ACHN (cell line): ENCODE results near the gene TTLL12.

Experiments used
- DNase-seq: peaks from one replicate; pipeline ENCODE4 v3.0.0-alpha.2; 2015
- in situ Hi-C: cut with HindIII; loops from 2 replicates; pipeline ENCODE4 v1.10.0; 2017; ENCODE audit warnings: low sequenced_read_pairs, low pct_ligation_motif_present, low pct_unique_long_range_greater_than_20kb

The TTLL12 gene

GRCh38 chr22:43217285-43218030 is 30.5 kb upstream of the TTLL12 start:
- no peak for DNase-seq
- in situ Hi-C loops, result no loop called here

- in situ Hi-C loops, result no loop called here
Observed at GRCh38 chr22:43216738-43217137, 29.8 kb upstream of the TTLL12 start.

GRCh38 chr22:43213962-43214361 is 27.0 kb upstream of the TTLL12 start:
- DNase-seq, result no peak
- in situ Hi-C loops, result no loop called here

More at GRCh38 chr22:43216738-43217137, 29.8 kb upstream of the TTLL12 start:
- no peak for DNase-seq

DNA sequence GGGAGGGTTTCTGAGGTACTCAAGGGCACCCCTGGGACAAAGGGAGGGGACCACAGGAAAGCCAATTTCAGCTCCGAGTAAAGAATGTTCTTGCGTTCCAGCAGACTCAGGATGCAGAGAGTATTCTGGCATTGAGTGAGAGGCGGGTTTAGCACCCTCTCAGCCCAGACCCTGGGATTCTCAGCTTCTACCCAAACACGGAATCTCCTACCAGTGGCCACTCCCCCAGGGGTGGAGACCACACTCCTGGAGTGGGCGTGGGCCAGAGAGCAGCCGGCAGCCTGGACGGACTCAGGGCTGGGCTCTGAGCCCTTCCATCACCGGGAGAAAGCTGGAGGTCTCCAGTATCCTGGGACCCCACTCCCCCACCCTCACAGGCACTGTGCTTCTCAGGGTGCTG is 26.1 kb upstream of the TTLL12 start:
- in situ Hi-C loops, result no loop called here
- DNase-seq, result no peak

DNA sequence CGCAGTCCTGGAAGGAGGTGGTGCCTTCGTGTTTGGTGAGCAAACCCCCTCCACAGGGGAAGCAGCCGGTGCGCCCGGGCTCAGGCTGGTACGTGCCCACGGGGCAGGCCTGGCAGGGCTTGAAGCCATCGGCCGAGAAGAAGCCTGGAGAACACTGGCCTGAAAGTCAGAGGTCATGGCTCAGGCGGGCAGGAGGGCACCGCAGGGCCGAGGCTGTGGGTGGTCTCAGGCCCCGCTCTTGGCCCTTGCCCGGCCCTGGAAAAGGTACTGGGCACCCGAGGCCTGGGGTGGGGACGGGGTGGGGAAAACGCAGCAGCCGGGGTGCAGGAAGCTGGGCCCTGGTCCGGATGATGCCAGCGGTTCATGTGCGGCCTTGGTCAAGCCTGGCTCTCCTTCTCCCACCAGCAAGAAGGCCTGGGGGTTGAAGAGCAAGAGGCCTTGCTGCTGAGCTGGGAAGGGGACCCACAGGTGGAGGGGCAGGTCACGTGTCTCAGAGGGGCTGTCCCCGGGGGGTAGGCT is 25.6 kb upstream of the TTLL12 start:
- DNase-seq, result no peak
- in situ Hi-C loops, result no loop called here

- no peak for DNase-seq
- in situ Hi-C loops, result no loop called here
Observed at GRCh38 chr22:43211941-43212433, 25.1 kb upstream of the TTLL12 start.

DNA sequence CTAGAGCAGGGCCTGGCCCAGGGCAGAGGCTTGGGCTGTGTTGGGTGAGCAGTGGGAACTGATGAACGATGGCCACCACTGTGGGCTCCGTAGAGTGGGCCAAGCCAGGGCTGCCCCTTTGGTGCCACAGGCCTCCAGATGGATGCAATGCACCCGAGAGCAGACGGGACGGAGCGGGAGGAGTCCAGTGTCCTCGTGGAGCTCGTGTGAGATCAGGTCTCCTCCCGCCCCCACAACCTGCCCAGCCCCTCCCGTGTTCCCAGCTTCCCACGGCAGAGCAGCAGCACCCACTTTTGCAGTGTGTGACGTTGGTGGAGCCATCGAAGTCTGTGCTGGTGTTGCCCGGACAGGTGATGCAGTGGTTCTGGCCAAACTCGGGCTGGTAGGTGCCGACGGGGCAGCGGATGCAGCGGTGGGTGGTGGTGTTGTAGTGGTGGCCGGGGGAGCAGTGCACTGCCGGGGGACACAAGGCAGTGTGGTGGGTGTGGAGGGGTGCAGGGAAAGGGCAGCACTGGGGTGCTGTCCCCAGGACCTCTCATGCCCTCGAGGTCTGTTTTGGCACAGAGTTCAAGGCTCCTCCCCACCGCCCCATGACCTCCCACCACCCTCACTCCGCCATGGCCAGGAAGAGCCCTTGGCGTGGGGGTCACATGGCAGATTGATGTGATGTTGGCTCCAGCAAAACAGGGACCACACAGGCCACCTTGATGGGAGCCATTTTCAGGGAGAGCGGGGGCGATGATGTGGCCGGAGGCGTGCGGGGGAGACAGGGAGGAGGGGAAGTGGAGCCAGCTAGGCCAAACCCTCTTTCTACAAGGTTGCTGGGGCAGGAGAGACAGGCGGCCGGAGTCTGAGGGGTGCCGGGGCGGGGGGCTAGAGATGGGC is 23.9 kb upstream of the TTLL12 start:
- in situ Hi-C loops, result no loop called here
- no peak for DNase-seq

- no peak for DNase-seq
- in situ Hi-C loops, result no loop called here
Observed at GRCh38 chr22:43209971-43210370, 23.0 kb upstream of the TTLL12 start.

GRCh38 chr22:43209523-43209890 is 22.6 kb upstream of the TTLL12 start:
- in situ Hi-C loops, result no loop called here
- no peak for DNase-seq

- in situ Hi-C loops, result no loop called here
- DNase-seq, result no peak
Observed at GRCh38 chr22:43208703-43209522, 22.0 kb upstream of the TTLL12 start.

- in situ Hi-C loops, result no loop called here
- no peak for DNase-seq
Observed at GRCh38 chr22:43207849-43208702, 21.1 kb upstream of the TTLL12 start.

DNA sequence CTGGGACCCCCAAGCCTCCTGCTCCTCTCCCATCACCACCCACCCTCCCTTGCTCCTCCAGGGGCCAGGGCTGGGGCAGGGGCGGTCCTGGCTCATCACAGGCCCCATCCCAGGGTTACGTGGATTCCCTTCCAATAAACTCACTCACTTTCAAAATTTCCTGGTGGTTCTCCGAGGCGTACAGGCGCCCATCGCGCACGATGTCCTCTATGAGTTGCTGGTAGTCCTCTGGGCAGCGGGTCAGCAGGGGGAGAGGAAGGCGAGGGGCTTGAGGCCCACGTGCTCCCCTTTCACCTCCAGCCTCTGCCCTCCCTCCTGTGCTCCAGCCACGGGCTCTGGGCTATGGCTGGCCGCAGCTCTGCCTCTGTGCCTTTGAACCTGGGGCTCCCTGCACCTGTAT is 20.5 kb upstream of the TTLL12 start:
- in situ Hi-C loops, result no loop called here

GRCh38 chr22:43206509-43207161 is 19.7 kb upstream of the TTLL12 start:
- no peak for DNase-seq
- in situ Hi-C loops, result no loop called here

More for the DNA sequence above, 20.5 kb upstream of the TTLL12 start:
- no peak for DNase-seq

- in situ Hi-C loops, result no loop called here
- DNase-seq, result no peak
Observed at GRCh38 chr22:43205748-43206508, 19.0 kb upstream of the TTLL12 start.

- in situ Hi-C loops, result no loop called here
- no peak for DNase-seq
Observed at GRCh38 chr22:43205261-43205691, 18.3 kb upstream of the TTLL12 start.

DNA sequence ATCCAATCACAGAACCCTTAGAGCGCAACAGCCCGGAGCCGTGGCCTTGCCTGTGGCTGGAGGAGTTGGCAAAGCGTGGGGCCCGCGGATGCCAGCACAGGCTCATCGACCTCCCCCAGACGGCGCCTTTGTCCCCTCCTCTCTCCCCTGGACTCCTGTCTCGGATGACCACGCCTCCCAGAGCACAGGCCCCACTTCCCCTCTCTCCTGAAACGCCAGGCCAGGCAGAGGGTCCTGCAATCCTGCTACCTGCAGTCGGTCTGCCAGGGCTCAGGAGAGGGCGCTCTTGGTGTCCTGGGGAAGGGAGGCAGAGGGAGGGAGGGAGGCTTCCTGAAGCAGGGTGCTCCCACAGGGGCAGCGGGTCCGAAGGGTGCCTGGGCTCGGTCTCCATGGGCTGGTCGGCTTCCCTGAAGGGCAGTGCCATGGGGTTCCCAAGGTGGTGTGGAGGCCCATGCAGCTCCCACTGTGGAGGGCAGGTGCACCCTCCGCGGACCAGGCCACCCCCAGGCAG is 16.6 kb upstream of the TTLL12 start:
- no peak for DNase-seq
- in situ Hi-C loops, result no loop called here
